Activated T-helper 1 cell treated with Interleukin-2 at 50 U/mL for 16 hours (primary cell): ENCODE measurements around the gene SLAMF1.
"Not testable (repeated sequence)": the region's sequence is repeated elsewhere in the genome, so short reads cannot be mapped to it uniquely, and the experiment has no call there.

Experiments used
- DNase-seq: peaks from one replicate; pipeline ENCODE4 v3.0.0-alpha.2; 2020; ENCODE audit warnings: low read depth

The SLAMF1 gene

DNA sequence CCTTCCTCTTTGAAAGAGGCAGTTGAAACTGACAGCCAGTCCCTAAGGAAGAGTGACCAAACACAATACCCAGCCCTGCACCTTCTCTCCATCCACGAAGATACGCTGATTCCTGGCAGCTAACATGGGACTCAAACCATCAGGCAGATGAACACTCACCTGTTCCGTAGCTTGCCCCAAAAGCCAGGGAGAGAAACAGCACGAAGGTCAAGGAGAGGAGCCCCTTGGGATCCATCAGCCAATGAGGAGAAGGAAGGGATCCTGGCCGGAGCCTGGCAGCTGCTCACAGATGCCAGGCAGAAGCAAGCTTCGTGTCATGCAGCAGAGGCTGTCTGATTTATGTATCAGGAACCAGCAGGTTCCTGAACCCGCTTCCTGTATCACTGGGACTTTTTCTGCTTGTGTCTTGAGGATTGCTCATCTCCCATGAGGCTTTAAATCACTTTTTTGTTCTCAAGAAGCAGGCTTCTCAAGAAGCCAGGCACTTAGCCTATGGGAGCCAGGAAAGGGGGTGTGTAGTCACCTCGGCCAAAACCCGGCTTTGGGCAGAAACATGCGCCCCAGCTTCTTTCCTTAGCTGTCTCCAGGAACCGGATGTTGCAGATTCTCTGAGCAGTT lies at the start of gene SLAMF1:
Gene SLAMF1 (minus strand): TSS at position 334 of the 618 bp plus-strand sequence. CDS start 99 bp downstream, at position 235.
- DNase-seq = peak; percentile 13

DNA sequence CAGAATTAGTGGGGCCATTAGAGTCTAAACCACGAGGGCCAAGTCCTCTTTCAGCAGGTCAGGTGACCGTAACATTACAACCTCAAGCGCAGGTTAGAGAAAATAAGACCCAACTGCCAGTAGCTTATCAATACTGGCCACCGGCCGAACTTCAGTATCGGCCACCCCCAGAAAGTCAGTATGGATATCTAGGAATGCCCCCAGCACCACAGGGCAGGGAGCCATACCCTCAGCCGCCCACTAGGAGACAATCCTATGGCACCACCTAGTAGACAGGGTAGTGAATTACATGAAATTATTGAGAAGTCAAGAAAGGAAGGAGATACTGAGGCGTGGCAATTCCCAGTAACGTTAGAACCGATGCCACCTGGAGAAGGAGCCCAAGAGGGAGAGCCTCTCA lies 45.5 kb upstream of the SLAMF1 start:
- DNase-seq = not testable (repeated sequence)

DNA sequence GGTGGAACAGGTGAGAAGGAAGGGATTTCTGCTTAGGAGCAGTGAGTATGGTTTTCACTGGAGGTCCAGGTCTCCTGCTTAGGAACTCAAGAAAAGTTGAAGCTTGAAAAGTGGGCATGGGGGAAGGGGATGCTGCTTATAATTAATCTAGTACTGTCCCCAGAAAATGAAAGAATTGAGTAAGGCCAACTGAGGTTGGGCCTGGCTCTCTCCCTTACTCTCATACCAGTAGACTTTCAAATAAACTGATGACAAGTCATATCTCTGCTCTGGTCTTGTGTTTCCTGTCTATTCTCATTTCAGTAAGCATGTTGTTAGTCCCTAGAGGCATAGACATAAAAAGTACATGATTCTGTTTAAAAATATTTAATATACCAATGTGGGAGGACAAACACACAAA lies 38.4 kb upstream of the SLAMF1 start:
- DNase-seq = no peak

DNA sequence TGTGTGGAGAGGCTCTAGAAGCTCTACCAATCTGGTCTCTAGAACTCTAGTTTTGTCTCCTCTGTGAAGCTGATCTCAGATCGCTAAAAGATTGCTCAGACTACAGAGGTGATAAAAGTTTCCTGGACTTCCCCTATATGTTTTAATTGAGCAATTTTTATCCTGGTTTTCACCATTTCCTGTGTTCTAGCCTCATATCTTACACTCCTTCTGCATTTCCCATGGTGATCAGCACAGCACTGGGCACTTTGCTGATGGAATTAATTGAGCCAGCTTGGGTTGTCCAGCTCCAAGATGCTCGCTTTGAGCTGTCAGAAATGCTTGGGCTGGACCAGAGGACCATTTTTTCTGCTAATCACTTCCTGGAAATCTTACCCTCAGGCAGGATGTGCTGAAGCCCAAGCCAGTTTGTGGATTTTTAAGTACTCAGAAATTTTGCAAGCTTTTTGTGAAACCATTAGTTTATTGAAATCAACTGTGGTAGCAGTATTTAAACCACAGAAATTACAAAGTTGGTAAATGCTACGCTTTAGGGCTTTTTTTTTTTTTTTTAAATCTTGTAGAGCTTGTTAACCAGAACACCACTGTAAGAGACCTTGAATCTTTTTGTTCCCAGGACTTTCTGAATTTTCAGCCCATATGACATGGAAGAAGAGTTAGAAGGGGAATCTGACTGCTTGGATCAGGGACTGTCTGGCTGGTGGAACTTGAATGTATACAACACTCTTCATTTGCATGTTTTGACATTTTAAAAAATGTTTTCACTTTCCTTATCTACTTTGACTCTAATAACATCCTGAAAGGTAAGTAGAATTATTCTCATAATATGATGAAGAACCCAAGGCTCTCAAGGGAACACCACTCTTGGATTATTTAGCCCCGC lies 36.4 kb upstream of the SLAMF1 start:
- DNase-seq = no peak

GRCh38 chr1:160681891-160682140 lies 35.0 kb upstream of the SLAMF1 start:
- DNase-seq = no peak

GRCh38 chr1:160681066-160681890 lies 34.4 kb upstream of the SLAMF1 start:
- DNase-seq = peak; percentile 75

DNA sequence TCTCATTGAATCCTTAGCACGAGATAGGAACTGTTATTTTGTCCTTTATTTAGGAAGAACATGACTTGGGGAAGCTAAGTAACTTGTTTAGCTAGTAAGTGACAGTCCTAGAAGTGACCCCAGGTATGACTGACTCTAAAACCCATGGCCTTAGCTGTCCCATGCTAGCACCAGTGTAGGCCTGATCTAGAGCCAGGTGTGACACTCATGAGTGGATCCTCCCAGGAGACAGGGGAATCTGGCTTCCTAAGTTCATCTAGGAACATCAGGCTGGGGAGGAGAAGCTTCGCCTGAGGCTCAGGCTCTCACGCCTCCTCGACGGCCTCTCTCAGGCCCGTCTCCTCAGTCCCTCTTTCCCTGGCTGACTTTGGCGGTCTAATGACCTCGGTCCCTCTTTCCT lies 33.6 kb upstream of the SLAMF1 start:
- no peak for DNase-seq

GRCh38 chr1:160679893-160680292 lies 33.0 kb upstream of the SLAMF1 start:
- no peak for DNase-seq

DNA sequence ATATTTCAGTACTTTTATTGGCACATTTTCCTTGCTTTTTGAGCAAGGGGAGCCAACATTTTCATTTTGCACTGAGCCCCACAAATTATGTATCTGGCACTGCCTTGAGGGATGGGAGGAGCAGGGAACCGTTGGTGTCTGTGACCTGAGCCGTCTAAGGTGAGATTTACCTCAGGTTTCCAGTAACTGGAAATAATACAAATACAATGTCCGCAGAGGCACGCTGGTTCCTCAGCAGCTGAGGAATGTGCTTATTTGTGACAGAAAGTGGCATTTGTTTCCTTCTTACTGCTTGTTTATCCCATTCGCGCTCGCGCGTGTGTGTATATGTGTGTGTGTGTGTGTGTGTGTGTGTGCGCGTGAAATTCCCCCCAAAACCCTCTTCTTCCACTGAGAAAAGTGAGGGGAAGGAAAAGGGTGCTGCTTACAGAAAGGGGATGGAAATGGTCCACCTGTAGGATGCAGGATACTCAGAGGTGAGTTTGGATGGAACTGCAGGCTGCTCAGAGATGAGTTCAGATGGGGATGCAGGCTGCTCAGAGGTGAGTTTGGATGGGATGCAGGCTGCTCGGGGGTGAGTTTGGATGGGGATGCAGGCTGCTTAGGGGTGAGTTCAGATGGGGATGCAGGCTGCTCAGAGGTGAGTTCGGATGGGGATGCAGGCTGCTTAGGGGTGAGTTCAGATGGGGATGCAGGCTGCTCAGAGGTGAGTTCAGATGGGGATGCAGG lies 30.2 kb upstream of the SLAMF1 start:
- no peak for DNase-seq

- peak; percentile 47 for DNase-seq
Measured at GRCh38 chr1:160675641-160676410, 29.0 kb upstream of the SLAMF1 start.

DNA sequence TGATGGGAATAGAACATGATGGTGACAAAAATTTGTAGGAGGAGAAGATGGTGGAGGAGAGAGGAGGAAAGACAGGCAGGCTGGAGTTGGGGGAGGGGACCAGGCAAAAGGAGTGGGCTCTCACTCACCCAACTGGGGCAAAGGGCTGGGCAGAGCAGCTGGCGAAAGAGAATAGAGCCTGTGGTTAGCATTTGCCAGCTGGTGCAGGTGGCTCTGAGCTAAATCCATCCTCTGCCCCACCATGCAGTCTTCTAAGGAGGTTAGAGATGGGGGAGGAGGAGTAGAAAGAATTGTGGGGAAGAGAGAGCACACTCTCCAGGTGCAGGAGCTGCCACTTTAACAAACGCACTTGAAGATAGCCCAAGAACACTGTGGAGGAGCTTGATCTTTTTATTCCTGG lies 27.6 kb upstream of the SLAMF1 start:
- no peak for DNase-seq

GRCh38 chr1:160672789-160673695 lies 26.2 kb upstream of the SLAMF1 start:
- no peak for DNase-seq

- no peak for DNase-seq
Measured at GRCh38 chr1:160671603-160672517, 25.0 kb upstream of the SLAMF1 start.

- no peak for DNase-seq
Measured at GRCh38 chr1:160670701-160671100, 23.9 kb upstream of the SLAMF1 start.

DNA sequence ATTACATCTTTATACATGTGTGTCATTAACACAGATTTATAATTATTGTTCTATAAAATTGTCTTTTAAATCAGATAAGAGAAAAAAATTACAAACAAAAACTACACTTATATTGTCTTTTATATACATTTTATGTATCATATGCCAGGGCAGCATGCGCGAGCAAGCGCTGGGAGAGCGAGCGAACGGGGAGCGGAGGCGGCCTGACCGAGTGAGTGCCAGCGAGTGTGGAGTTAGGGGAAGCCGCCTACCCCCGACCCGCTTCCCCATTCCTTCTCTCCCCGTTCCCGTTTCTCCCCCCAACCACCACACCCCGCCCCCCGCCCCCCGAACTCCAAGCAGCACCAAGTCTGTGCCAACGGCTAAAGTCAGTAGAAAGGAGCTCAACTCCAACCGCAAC lies 23.0 kb upstream of the SLAMF1 start:
- DNase-seq = no peak

DNA sequence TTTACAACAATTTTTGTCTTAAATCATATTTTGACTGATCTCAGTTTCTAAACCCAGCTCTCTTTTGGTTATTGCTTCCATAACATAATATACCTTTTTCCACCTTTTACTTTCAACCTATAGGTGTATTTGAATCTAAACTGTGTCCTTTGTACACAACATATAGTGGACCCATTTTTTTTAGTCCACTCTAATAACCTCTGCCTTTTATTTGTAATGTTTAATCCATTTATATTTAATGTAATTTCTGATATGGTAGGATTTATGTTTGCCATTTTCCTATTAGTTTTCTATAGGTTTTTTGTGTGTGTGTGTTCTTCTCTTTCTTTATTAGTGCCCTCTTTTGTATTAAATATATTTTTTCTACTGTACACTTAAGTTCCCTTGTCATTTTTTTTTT lies 22.4 kb upstream of the SLAMF1 start:
- no peak for DNase-seq

DNA sequence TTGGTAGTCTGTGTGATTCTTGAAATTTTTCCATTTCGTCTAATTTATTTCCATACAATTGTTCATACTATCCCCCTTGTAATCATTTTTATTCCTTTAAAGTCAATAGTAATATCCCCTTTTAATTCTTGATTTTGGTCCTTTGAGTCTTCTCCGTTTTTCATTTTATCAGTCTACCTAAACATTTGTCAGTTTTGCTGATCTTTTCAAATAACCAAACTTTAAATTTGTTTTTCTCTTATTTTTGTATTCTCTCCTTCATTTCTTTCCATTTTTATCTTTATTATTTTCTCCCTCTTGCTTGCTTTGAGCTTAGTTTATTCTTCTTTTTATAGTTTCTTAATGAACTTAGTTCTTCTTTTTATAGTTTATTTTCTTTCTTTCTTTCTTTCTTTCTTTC lies 21.1 kb upstream of the SLAMF1 start:
- DNase-seq = no peak

DNA sequence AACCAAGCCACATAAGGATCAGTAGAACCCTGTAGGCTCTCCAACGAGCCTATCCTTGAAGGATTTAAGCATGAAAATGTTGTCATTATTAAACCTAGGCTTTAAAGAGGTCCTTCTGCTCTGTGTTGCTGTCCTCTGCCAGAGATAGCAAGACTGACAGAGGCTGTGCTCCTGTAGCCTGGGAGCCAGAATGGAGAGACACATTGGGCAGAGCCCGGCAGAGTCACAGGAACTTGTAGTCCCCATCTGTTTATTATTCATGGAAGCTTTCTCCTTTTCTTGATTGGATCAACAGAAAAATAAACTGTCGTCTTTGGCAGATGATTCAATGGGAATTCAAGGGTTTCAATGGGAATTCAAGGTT lies 19.2 kb upstream of the SLAMF1 start:
- DNase-seq = no peak

DNA sequence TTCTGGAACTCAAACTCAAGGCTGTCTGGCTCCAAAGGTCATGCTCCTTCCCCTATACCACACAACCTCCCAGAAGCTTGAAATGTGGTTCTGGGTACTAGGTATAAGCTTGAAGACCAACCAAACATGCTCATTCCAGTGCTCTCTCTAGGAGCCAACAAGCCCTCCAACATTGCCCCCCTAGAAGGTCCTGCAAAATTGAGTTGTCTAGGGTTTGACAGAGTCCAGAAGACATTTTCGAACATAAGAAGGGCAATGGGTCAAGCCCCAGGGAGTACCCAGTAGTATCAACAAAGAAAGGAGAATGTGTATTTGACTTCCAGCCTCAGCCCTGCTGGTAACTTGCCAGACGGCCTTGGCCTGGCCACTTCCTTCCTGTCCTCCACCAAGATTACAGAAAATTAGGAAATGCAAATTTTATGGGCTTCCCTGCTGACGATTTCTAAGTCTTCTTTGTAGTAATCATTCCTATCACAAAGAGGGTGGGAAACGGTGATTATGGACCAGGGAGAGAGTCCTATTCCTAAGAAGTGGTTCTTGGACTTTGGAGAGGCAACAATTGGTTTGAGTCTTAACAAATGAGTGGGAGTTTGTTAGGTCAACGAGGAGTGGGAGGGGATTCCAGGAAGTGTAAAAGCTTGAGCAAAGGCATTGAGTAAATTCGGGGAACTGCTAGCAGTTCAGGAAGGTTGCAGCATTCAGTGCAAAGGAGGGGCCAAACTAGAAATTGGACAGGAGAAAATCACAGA lies 18.7 kb upstream of the SLAMF1 start:
- no peak for DNase-seq
